Middle frontal gyrus (tissue), 1 donor: ENCODE results near the gene GRM8.
A peak's percentile ranks its signal among the peaks of the same experiment; 100 is the strongest.

Experiments used
- DNase-seq: peaks from one replicate; pipeline ENCODE4 v3.0.0-alpha.2; 2015; ENCODE audit warnings: low spot score; ENCODE audit errors: extremely low spot score

GRM8 gene

GRCh38 chr7:127150543-127150942 is 102.2 kb downstream of the GRM8 start:
- no peak for DNase-seq

GRCh38 chr7:127146746-127147536 is 105.8 kb downstream of the GRM8 start:
- DNase-seq, result no peak

- no peak for DNase-seq
These were observed 115.6 kb downstream of the GRM8 start for GRCh38 chr7:127137146-127137545.

GRCh38 chr7:127135871-127136485 is 116.8 kb downstream of the GRM8 start:
- no peak for DNase-seq

- no peak for DNase-seq
These were observed 129.5 kb downstream of the GRM8 start for GRCh38 chr7:127123220-127123619.

GRCh38 chr7:127119517-127119916 is 133.2 kb downstream of the GRM8 start:
- no peak for DNase-seq

GRCh38 chr7:127114742-127115265 is 137.9 kb downstream of the GRM8 start:
- DNase-seq, result no peak

GRCh38 chr7:127107601-127108007 is 145.1 kb downstream of the GRM8 start:
- no peak for DNase-seq

GRCh38 chr7:127093340-127093739 is 159.4 kb downstream of the GRM8 start:
- no peak for DNase-seq

- DNase-seq, result no peak
These were observed 161.1 kb downstream of the GRM8 start for GRCh38 chr7:127091620-127092019.

- DNase-seq, result peak; percentile 63
These were observed 163.6 kb downstream of the GRM8 start for GRCh38 chr7:127089146-127089545.

GRCh38 chr7:127081539-127081938 is 171.2 kb downstream of the GRM8 start:
- no peak for DNase-seq

GRCh38 chr7:127080576-127080975 is 172.2 kb downstream of the GRM8 start:
- DNase-seq, result no peak

GRCh38 chr7:127066974-127067373 is 185.8 kb downstream of the GRM8 start:
- DNase-seq, result no peak

GRCh38 chr7:127059475-127059874 is 193.3 kb downstream of the GRM8 start:
- DNase-seq, result no peak

- no peak for DNase-seq
These were observed 194.8 kb downstream of the GRM8 start for GRCh38 chr7:127057918-127058317.

GRCh38 chr7:127056202-127056601 is 196.5 kb downstream of the GRM8 start:
- DNase-seq, result no peak

- no peak for DNase-seq
These were observed 205.2 kb downstream of the GRM8 start for GRCh38 chr7:127047521-127047920.

GRCh38 chr7:127041689-127042452 is 210.9 kb downstream of the GRM8 start:
- no peak for DNase-seq

GRCh38 chr7:127040042-127040441 is 212.7 kb downstream of the GRM8 start:
- no peak for DNase-seq

GRCh38 chr7:127039541-127039940 is 213.2 kb downstream of the GRM8 start:
- no peak for DNase-seq
